Left ventricle myocardium inferior (tissue), 1 donor: ENCODE results near the gene ZNF587B. TPM values are rescaled to one million over a fixed set of nuclear protein-coding genes. Genes with fewer than 3 reads are reported as not detected.
"Not testable (repeated sequence)": the region's sequence is repeated elsewhere in the genome, so short reads cannot be mapped to it uniquely, and the experiment has no call there.

ENCODE experiments used
- DNase-seq: peaks from one replicate; pipeline ENCODE4 v3.0.0-alpha.2; 2020
- H3K27ac ChIP-seq: fragments of 200-600 bp; replicated peaks from 2 replicates; pipeline ENCODE4 v1.8.0; 2021
- H3K27me3 ChIP-seq: fragments of 200-600 bp; 2 replicates; pipeline ENCODE4 v1.8.0; 2021; ENCODE audit warnings: low read depth
- H3K36me3 ChIP-seq: fragments of 200-600 bp; 2 replicates; pipeline ENCODE4 v1.8.0; 2021
- H3K4me1 ChIP-seq: fragments of 200-600 bp; 2 replicates; pipeline ENCODE4 v1.8.0; 2021
- H3K4me3 ChIP-seq: fragments of 200-600 bp; 2 replicates; pipeline ENCODE4 v1.8.0; 2021; ENCODE audit warnings: mild to moderate bottlenecking, moderate library complexity
- H3K9me3 ChIP-seq: fragments of 200-600 bp; replicated peaks from 2 replicates; pipeline ENCODE4 v1.8.0; 2021
- intact Hi-C: fragments of 100-400 bp; cut with micrococcal nuclease; formaldehyde crosslinking; loops from one replicate; pipeline ENCODE4 v1.11.0; 2022
- total RNA-seq: library from RNA; stranded (reverse); fragmentation: NEBNext Ultra II Directional; extraction: Animal tissue kit (Norgen Biotek cat#: 25700); gene quantifications from one replicate; pipeline ENCODE4 v1.2.1, GENCODE V29; 2021
- TF ChIP-seq, protein P1 (sequence below): fragments of 200-600 bp; IDR thresholded peaks from 2 replicates; pipeline ENCODE4 v1.8.0; 2021; ENCODE audit warnings: antibody characterized with exemption, mild to moderate bottlenecking, borderline replicate concordance
- donor health status: DM: no; HTN: yes; CAD: no; lungs with severe emphysema.

ZNF587B gene
- total RNA-seq, 1 donor from 2014 or later = 6.7 TPM

DNA sequence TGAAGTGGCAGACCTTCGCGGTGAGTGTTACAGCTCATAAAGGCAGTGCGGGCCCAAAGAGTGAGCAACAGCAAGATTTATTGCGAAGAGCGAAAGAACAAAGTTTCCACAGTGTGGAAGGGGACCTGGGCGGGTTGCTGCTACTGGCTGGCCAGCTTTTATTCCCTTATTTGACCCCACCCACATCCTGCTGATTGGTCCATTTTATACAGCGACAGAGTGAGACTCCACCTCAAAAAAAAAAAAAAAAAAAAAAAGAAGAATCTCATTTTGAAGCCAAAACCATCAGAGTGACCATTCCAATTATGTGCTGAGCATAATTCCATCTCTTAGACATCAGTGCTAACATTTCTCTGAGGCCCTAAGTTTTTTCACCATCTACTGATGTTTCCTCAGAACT lies 13.4 kb upstream of the ZNF587B start:
- TF ChIP-seq, protein P1, sequence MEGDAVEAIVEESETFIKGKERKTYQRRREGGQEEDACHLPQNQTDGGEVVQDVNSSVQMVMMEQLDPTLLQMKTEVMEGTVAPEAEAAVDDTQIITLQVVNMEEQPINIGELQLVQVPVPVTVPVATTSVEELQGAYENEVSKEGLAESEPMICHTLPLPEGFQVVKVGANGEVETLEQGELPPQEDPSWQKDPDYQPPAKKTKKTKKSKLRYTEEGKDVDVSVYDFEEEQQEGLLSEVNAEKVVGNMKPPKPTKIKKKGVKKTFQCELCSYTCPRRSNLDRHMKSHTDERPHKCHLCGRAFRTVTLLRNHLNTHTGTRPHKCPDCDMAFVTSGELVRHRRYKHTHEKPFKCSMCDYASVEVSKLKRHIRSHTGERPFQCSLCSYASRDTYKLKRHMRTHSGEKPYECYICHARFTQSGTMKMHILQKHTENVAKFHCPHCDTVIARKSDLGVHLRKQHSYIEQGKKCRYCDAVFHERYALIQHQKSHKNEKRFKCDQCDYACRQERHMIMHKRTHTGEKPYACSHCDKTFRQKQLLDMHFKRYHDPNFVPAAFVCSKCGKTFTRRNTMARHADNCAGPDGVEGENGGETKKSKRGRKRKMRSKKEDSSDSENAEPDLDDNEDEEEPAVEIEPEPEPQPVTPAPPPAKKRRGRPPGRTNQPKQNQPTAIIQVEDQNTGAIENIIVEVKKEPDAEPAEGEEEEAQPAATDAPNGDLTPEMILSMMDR = no peak
- peaks cover 9% of the 10 kb centered on the region for H3K36me3 ChIP-seq
- DNase-seq = no peak
- H3K27me3 ChIP-seq = no peaks in the 10 kb centered on the region
- H3K4me1 ChIP-seq = peaks cover 57% of the 10 kb centered on the region
- intact Hi-C loops = no loop called here
- no peak overlapping the region for H3K27ac ChIP-seq
- H3K4me3 ChIP-seq = no peak overlapping the region
- no peaks in the 10 kb centered on the region for H3K9me3 ChIP-seq

DNA sequence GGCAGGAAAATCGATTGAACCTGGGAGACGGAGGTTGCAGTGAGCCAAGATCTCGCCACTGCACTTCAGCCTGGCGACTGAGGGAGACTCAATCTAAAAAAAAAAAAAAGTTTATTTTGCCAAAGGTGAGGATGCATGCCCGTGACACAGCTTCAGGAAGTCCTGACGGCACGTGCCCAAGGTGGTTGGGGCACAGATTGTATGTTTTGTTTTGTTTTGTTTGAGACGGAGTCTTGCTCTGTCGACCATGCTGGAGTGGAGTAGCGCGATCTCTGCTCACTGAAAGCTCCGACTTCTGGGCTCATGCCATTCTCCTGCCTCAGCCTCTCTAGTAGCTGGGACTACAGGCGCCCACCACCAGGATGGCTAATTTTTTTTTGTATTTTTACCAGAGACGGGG lies 12.1 kb upstream of the ZNF587B start:
- no peaks in the 10 kb centered on the region for H3K36me3 ChIP-seq
- H3K9me3 ChIP-seq = no peaks in the 10 kb centered on the region
- DNase-seq = no peak
- peaks cover 56% of the 10 kb centered on the region for H3K4me1 ChIP-seq
- intact Hi-C loops = no loop called here
- H3K27me3 ChIP-seq = no peaks in the 10 kb centered on the region
- H3K4me3 ChIP-seq = no peak overlapping the region
- TF ChIP-seq, protein P1 = no peak
- H3K27ac ChIP-seq = no peak overlapping the region

DNA sequence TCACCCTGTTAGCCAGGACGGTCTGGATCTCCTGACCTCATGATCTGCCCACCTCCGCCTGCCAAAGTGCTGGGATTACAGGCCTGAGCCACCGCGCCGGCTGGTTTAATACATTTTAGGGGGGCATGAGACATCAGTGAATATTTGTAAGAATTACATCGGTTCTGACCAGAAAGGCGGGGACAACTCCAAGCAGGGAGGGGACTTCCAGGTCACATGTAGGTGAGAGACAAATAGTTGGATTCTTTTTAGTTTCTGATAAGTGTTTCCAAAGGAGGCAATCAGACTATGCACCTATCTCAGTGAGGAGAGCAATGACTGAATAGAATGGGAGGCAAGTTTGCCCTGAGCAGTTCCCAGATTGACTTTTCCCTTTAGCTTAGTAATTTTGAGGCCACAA lies 11.7 kb upstream of the ZNF587B start:
- no peaks in the 10 kb centered on the region for H3K27me3 ChIP-seq
- no peak overlapping the region for H3K27ac ChIP-seq
- TF ChIP-seq, protein P1 = no peak
- intact Hi-C loops = no loop called here
- peaks cover 57% of the 10 kb centered on the region for H3K4me1 ChIP-seq
- DNase-seq = no peak
- no peaks in the 10 kb centered on the region for H3K9me3 ChIP-seq
- no peaks in the 10 kb centered on the region for H3K36me3 ChIP-seq
- no peak overlapping the region for H3K4me3 ChIP-seq

DNA sequence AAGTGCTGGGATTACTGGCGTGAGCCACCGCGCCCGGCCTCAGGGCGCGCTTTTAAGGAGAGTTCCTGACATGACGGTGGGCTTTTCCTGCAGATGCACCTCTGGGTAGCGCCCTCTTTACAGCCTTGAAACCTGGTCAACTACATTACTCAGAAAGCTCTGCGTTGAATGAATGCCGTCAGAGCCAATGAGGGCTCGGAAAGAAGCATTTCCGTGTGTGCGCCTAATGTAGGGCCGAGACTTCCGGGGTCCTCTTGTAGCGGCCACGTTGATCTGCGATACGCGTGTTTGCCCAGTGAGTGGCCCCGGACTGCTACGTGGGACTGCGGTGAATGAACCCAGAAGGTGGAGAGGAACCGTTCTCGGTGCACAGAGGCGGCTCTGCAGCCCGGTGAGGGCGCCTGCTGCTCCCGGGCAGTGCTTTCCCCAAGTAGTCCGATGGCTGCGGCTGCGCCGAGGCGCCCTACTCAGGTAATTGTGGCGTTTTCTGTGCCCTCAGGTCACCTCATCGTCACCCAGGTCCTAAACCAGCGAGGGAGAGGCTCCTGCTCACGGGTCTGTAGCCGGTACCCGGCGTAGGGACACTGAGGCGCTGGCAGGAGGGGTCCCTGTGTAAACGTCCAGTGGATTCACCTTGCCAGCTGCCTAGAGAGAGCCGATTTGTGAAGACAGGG lies 10.5 kb upstream of the ZNF587B start:
- H3K27me3 ChIP-seq = no peaks in the 10 kb centered on the region
- H3K27ac ChIP-seq = peak overlapping the region; percentile 87
- TF ChIP-seq, protein P1 = peak; percentile 9
- peak overlapping the region; percentile 85 for H3K4me3 ChIP-seq
- intact Hi-C loops = no loop called here
- DNase-seq = peak; percentile 79
- no peaks in the 10 kb centered on the region for H3K36me3 ChIP-seq
- no peaks in the 10 kb centered on the region for H3K9me3 ChIP-seq
- H3K4me1 ChIP-seq = peaks cover 48% of the 10 kb centered on the region

DNA sequence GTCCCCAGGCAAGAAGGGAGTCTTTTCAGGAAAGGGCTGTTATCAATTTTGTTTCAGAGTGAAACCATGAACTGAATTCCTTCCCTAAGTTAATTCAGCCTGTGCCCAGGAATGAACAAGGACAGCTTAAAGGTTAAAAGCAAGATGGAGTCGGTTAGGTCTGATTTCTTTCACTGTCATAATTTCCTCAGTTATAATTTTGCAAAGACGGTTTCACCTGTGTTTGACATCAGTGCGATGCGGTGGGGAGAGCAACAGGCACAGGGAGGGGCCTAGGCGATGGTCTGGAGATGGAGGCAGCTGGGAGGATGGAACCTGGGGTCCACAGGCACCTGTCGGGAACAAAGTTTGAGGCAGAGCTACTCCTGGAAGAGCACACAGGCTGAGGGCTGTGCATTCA lies 9.5 kb upstream of the ZNF587B start:
- no peak for DNase-seq
- TF ChIP-seq, protein P1 = no peak
- intact Hi-C loops = no loop called here
- peaks cover 41% of the 10 kb centered on the region for H3K4me1 ChIP-seq
- peak overlapping the region; percentile 87 for H3K27ac ChIP-seq
- no peaks in the 10 kb centered on the region for H3K36me3 ChIP-seq
- H3K27me3 ChIP-seq = no peaks in the 10 kb centered on the region
- no peaks in the 10 kb centered on the region for H3K9me3 ChIP-seq
- peak overlapping the region; percentile 85 for H3K4me3 ChIP-seq

DNA sequence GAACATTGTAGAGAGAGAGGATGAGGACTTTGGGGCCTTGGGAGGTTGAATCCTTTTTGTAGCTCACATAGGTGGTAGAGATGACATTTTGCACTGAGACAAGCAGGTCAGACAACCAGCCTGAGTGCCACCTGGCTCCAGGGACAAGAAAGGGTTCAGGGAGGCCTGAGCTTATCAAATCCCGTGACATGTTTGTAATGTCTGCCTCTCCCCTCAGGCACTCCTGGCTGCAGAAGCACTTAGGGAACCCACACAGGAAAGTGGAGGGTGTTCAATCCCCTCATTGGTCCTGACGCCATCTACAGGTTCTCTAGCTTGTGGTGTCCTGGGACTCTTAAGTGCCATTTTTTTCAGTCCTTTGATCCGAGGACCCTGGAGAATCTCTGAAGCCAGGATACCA lies 9.0 kb upstream of the ZNF587B start:
- peak overlapping the region; percentile 85 for H3K4me3 ChIP-seq
- H3K27ac ChIP-seq, H3K36me3 ChIP-seq, intact Hi-C loops, H3K27me3 ChIP-seq, H3K9me3 ChIP-seq, DNase-seq: not testable (repeated sequence)
- peaks cover 41% of the 10 kb centered on the region for H3K4me1 ChIP-seq

DNA sequence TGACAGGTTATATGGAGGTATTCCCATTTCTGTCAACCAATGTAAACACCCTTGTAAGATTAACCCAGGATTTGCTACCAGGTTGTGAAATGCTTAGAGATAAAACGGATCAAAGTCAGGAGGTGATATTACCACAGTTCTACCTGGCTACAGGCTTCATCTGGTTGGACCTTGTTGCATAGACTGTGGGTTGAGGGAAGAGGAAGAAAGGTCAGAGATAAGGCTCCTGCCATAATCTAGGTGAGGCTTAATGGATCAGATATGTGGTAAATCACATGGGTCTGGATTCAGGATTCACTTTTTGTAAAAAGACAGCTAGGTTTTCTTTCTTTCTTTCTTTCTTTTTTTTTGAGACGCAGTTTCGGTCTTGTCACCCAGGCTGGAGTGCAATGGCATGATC lies 8.6 kb upstream of the ZNF587B start:
- peaks cover 41% of the 10 kb centered on the region for H3K4me1 ChIP-seq
- H3K9me3 ChIP-seq, H3K27ac ChIP-seq, H3K4me3 ChIP-seq, intact Hi-C loops, H3K27me3 ChIP-seq, DNase-seq, H3K36me3 ChIP-seq: not testable (repeated sequence)

DNA sequence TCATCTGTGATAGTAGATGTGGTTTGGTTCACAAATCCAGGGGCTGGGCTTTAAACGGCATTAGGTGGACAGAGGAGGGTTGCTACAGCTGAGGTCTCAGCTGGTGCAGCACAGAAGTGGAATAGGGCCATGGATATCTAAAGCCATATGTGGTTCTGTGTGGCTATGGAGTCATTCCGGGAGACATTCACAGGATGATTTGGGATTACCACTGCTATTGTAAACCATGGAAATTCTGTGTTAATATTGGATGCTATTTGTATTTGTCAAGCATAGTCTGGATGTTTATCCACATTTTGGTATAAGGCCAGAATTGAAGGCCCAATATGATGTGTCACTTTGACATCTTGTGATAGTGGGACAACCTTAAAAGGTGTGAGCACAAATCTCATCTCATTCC lies 6.9 kb upstream of the ZNF587B start:
- H3K27me3 ChIP-seq, intact Hi-C loops, H3K36me3 ChIP-seq, DNase-seq, H3K4me3 ChIP-seq, H3K27ac ChIP-seq, H3K9me3 ChIP-seq: not testable (repeated sequence)
- H3K4me1 ChIP-seq = peaks cover 41% of the 10 kb centered on the region

DNA sequence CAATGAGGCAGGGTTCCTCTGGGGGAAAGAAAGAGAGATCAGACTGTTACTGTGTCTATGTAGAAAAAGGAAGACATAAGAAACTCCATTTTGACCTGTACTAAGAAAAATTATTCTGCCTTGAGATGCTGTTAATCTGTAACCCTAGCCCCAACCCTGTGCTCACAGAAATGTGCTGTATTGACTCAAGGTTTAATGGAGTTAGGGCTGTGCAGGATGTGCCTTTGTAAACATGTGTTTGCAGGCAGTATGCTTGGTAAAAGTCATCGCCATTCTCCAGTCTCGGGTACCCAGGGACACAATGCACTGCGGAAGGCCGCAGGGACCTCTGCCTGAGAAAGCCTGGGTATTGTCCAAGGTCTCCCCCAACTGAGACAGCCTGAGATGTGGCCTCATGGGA lies 6.5 kb upstream of the ZNF587B start:
- H3K27me3 ChIP-seq, H3K36me3 ChIP-seq, H3K27ac ChIP-seq, intact Hi-C loops, H3K9me3 ChIP-seq, DNase-seq, H3K4me3 ChIP-seq: not testable (repeated sequence)
- peaks cover 45% of the 10 kb centered on the region for H3K4me1 ChIP-seq
